Measurements from ENCODE around the gene LPIN3. TPM values are rescaled to one million over a fixed set of nuclear protein-coding genes. Genes with fewer than 3 reads are reported as not detected.

The LPIN3 gene
- 7.0 and 8.3 TPM in 2 replicates for total RNA-seq

GRCh38 chr20:41340327-41341055 lies at the start of gene LPIN3:
Gene LPIN3, plus strand, starts transcription at chr20:41340821. Its CDS starts 4,983 bp downstream, at chr20:41345804.

GRCh38 chr20:41317546-41318270 lies 22.9 kb upstream of the LPIN3 start, which contains the start of gene ZHX3:
Gene ZHX3, minus strand, starts transcription at chr20:41317731. Its CDS starts 112,815 bp downstream, at chr20:41204916.

GRCh38 chr20:41366546-41367392 lies 26.1 kb downstream of the LPIN3 start, which contains the start of gene EMILIN3:
Gene EMILIN3, minus strand, starts transcription at chr20:41366818. Its CDS starts 184 bp downstream, at chr20:41366634.

Other genes with a start within 250 kb of the LPIN3 start
- gene PLCG1, start 203.3 kb upstream of the LPIN3 start, total RNA-seq = 71.7 and 123 TPM in 2 replicates
- 21.3 and 29.0 TPM in 2 replicates for gene ZHX3, start 23.1 kb upstream of the LPIN3 start, total RNA-seq
- under 0.01 TPM in 1 of 2 replicates, not detected in the other for gene EMILIN3, start 26.0 kb downstream of the LPIN3 start, total RNA-seq

Data from smooth muscle cell of the pulmonary artery (primary cell).